Memory B cell (primary cell): ENCODE results near the gene VHLL.
"Not testable (repeated sequence)": the region's sequence is repeated elsewhere in the genome, so short reads cannot be mapped to it uniquely, and the experiment has no call there.

Experiments used
- ATAC-seq: fragments of 150-1000 bp; cut with Tn5 transposase; 2 replicates; pipeline ENCODE4 v1.10.0; 2021; ENCODE audit warnings: low read depth, mild to moderate bottlenecking, moderate library complexity
- DNase-seq, 2 donors: peaks; one replicate each; pipeline ENCODE4 v3.0.0; 2022; ENCODE audit warnings: low spot score in 2 of 2
- H3K27ac Mint-ChIP-seq: one replicate; pipeline ENCODE4 v1.8.0; 2022; ENCODE audit warnings: mild to moderate bottlenecking, moderate library complexity, mixed read lengths
- H3K27me3 Mint-ChIP-seq: one replicate; pipeline ENCODE4 v1.8.0; 2022; ENCODE audit warnings: mixed read lengths
- H3K36me3 Mint-ChIP-seq: one replicate; pipeline ENCODE4 v1.8.0; 2022; ENCODE audit warnings: mild to moderate bottlenecking, mixed read lengths
- H3K4me1 Mint-ChIP-seq: one replicate; pipeline ENCODE4 v1.8.0; 2022; ENCODE audit warnings: mixed read lengths
- H3K4me3 Mint-ChIP-seq: one replicate; pipeline ENCODE4 v1.8.0; 2022; ENCODE audit warnings: mild to moderate bottlenecking, moderate library complexity, mixed read lengths
- H3K9me3 Mint-ChIP-seq: one replicate; pipeline ENCODE4 v1.8.0; 2022; ENCODE audit warnings: mixed read lengths

The VHLL gene

GRCh38 chr1:156298852-156299357 lies at the start of gene VHLL:
Gene VHLL (minus strand): TSS chr1:156299307. CDS start chr1:156299189, 118 bp downstream.
- Mint-ChIP-seq H3K9me3 (no peaks in the 10 kb centered on the region), H3K27ac (no peak within 1 kb of the TSS), H3K4me1 (peaks cover 9% of the 10 kb centered on the region), H3K27me3 (no peaks in the 10 kb centered on the region), H3K4me3 (no peak within 1 kb of the TSS), H3K36me3 (no peaks in the 10 kb centered on the region)
- no peak for ATAC-seq
- DNase-seq = no peak

DNA sequence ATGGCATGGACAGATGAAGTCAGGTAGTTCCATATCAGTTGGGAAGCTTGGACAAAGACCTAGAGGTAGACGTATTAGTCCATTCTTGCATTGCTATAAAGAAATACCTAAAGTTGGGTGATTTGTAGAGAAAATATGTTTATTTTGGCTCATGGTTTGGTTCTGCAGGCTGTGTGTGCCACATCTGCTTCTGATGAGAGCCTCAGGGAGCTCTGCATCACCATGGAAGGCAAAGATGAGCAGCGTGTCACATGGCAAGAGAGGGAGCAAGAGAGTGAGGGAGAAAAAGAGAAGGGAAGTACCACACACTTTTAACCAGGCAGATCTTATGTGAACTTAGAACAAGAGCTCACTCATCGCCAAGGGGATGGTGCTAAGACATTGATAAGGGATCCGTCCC lies 48.2 kb upstream of the VHLL start:
- Mint-ChIP-seq H3K27me3 (peaks cover 6% of the 10 kb centered on the region), H3K4me3 (no peak overlapping the region), H3K27ac (no peak overlapping the region), H3K4me1 (no peaks in the 10 kb centered on the region), H3K9me3 (no peaks in the 10 kb centered on the region), H3K36me3 (no peaks in the 10 kb centered on the region)
- ATAC-seq (no peak), DNase-seq (no peak)

DNA sequence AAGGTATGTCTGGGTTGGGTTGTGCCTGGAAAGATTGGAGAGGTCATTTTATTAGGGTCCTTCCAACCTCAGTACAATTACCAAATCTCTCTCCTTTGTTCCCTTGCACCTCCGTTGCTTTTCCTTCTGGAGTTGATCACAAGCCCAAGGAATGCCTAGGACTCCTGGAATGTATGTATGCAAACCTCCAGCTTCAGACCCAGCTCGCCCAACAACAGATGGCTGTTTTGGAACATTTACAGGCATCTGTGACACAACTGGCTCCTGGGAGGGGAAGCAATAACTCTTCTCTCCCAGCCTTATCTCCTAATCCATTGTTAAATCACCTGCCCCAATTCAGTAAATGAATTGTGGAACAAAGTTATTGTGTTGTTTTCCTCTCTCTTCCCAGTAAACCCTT lies 47.5 kb upstream of the VHLL start:
- Mint-ChIP-seq H3K36me3 (no peaks in the 10 kb centered on the region), H3K4me1 (no peaks in the 10 kb centered on the region), H3K9me3 (no peaks in the 10 kb centered on the region), H3K27me3 (peaks cover 6% of the 10 kb centered on the region), H3K4me3 (no peak overlapping the region), H3K27ac (no peak overlapping the region)
- ATAC-seq (no peak), DNase-seq (no peak)

- not testable (repeated sequence) for H3K4me1 Mint-ChIP-seq, DNase-seq, ATAC-seq, H3K9me3 Mint-ChIP-seq, H3K36me3 Mint-ChIP-seq, H3K27ac Mint-ChIP-seq, H3K4me3 Mint-ChIP-seq, H3K27me3 Mint-ChIP-seq
Measured at GRCh38 chr1:156346035-156346434, 46.9 kb upstream of the VHLL start.

GRCh38 chr1:156344409-156344808 lies 45.3 kb upstream of the VHLL start:
- no peak overlapping the region for H3K4me3 Mint-ChIP-seq
- H3K9me3 Mint-ChIP-seq = no peaks in the 10 kb centered on the region
- H3K27ac Mint-ChIP-seq = no peak overlapping the region
- no peaks in the 10 kb centered on the region for H3K36me3 Mint-ChIP-seq
- H3K4me1 Mint-ChIP-seq = no peaks in the 10 kb centered on the region
- no peak for ATAC-seq
- DNase-seq = no peak
- peaks cover 6% of the 10 kb centered on the region for H3K27me3 Mint-ChIP-seq

GRCh38 chr1:156342166-156342955 lies 43.3 kb upstream of the VHLL start:
- DNase-seq (no peak), ATAC-seq (no peak)
- Mint-ChIP-seq H3K9me3 (no peaks in the 10 kb centered on the region), H3K4me3 (no peak overlapping the region), H3K36me3 (no peaks in the 10 kb centered on the region), H3K4me1 (peaks cover 1% of the 10 kb centered on the region), H3K27ac (no peak overlapping the region), H3K27me3 (peaks cover 5% of the 10 kb centered on the region)

DNA sequence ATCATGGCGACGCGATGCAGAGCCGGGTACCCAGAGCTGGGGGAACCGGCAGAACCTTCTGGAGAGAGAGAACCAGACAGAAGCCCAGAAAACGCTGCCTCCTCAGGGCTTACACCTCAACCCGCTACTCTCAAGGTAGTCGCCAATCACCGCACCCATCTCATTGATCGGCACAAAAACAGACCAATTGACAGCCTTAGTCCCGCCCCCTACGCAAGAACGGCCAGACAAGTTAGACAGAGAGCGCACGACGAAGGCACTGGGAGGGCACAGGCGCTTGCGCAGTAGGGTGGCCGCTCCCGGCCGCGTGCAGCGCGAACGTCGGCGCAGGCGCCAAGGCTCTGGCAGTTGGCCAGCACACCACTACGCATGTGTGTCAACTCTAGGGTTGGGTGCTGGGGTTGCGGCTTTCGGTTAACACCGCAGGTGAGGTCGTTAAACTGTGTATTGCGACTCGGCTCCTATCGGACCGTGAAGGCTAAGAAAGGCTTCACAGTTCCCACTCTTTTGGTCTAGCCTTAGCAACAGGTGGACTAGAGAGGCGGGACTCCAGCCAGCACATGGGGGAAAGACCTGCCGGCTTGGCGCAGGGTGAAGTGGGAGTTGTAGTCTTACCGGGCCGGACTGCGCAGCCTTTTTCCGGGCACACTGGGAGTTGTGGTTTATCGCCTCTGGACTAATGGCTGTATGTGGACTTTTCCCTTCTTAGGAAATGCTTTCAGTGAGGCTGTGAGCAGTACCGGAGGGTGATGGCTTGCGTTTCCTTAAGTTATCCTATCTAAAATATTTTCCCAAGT lies 39.3 kb upstream of the VHLL start, which contains the start of the genes CCT3 and TSACC:
Gene CCT3, minus strand, starts transcription at position 113 of the 797 bp plus-strand sequence. Its CDS starts 108 bp downstream, at position 5.
Gene TSACC, plus strand, starts transcription at position 347 of the 797 bp plus-strand sequence. CDS start 1,232 bp downstream, outside the sequence.
- DNase-seq (peak; percentile 100), ATAC-seq (peak; percentile 90)
- Mint-ChIP-seq H3K9me3 (no peaks in the 10 kb centered on the region), H3K4me3 (peak within 1 kb of the TSS; percentile 99), H3K4me1 (peaks cover 18% of the 10 kb centered on the region), H3K27me3 (no peaks in the 10 kb centered on the region), H3K36me3 (peaks cover 3% of the 10 kb centered on the region), H3K27ac (peak within 1 kb of the TSS; percentile 89)

DNA sequence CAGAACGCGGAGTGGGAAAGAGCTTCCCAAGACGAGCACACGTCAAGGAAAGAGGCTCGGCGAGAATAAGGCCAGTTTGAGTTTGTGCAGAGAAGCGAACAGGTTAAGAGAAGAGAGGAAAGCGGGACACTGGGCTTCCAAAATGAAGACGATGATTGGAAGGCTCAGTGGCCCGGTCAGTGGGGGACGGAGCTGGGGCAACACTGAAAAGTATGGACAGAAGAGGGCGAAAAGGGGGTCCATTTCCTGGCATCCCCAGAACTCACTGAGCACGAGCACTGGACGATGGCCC lies 38.7 kb upstream of the VHLL start:
- no peak for DNase-seq

DNA sequence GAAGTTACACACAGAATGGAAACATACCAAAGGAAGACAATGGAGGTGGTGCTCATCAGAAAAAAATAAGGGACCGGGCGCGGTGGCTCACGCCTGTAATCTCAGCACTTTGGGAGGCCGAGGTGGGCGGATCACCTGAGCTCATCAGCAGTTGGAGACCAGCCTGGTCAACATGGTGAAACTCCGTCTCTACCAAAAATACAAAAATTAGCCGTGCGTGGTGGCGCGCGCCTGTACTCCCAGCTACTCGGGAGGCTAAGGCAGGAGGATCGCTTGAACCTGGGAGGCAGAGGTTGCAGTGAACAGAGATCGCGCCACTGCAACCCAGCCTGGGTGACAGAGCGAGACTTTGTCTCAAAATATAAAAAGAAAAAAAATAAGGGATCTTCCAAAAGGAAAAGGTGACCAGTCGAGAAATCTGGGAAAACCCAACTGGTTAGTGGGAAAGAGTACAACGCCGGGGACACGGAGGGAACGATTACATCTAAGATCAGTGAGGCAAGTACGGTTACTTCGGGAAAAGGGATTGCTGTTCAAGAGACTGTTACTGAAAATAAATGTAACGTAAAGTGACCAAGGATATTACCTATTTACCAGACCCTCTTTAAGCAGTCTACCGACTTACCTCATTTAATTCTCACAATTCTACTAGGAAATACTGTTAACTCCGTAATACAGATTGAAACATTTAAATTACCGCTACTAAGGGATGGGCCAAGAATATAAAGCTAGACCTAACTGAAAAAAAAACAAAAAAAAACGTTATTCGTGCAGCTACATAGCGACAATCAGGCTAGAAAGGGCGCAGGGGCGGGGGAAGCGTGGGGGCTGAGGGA lies 38.2 kb upstream of the VHLL start:
- peak overlapping the region; percentile 89 for H3K27ac Mint-ChIP-seq
- DNase-seq (no peak), ATAC-seq (no peak)
- H3K27me3 Mint-ChIP-seq = no peaks in the 10 kb centered on the region
- H3K4me1 Mint-ChIP-seq = peaks cover 18% of the 10 kb centered on the region
- H3K4me3 Mint-ChIP-seq = peak overlapping the region; percentile 99
- peaks cover 3% of the 10 kb centered on the region for H3K36me3 Mint-ChIP-seq
- H3K9me3 Mint-ChIP-seq = no peaks in the 10 kb centered on the region

More for the DNA sequence above, 38.7 kb upstream of the VHLL start:
- peak overlapping the region; percentile 99 for H3K4me3 Mint-ChIP-seq
- H3K27me3 Mint-ChIP-seq = no peaks in the 10 kb centered on the region
- H3K4me1 Mint-ChIP-seq = peaks cover 18% of the 10 kb centered on the region
- ATAC-seq = no peak
- H3K9me3 Mint-ChIP-seq = no peaks in the 10 kb centered on the region
- H3K36me3 Mint-ChIP-seq = peaks cover 3% of the 10 kb centered on the region
- peak overlapping the region; percentile 89 for H3K27ac Mint-ChIP-seq

GRCh38 chr1:156336242-156336641 lies 37.1 kb upstream of the VHLL start:
- Mint-ChIP-seq H3K27me3 (no peaks in the 10 kb centered on the region), H3K9me3 (no peaks in the 10 kb centered on the region), H3K4me1 (peaks cover 18% of the 10 kb centered on the region), H3K27ac (no peak overlapping the region), H3K4me3 (peak overlapping the region; percentile 59), H3K36me3 (peaks cover 5% of the 10 kb centered on the region)
- no peak for ATAC-seq
- DNase-seq = no peak

DNA sequence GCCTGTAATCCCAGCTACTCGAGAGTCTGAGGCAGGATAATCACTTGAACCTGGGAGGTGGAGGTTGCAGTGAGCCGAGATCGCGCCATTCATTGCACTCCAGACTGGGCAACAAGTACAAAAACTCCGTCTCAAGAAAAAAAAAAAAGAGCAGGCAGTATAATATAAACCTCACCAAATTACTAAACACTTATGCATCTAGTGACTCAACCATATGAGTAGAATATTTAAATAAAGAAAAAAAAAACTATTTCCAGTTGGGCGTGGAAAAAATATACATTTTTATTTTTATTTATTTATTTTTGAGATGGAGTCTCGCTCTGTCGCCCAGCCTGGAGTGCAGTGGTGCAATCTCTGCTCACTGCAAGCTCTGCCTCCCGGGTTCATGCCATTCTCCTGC lies 24.1 kb upstream of the VHLL start:
- not testable (repeated sequence) for DNase-seq, ATAC-seq, H3K27me3 Mint-ChIP-seq, H3K27ac Mint-ChIP-seq, H3K9me3 Mint-ChIP-seq, H3K4me3 Mint-ChIP-seq, H3K4me1 Mint-ChIP-seq
- peaks cover 16% of the 10 kb centered on the region for H3K36me3 Mint-ChIP-seq

- Mint-ChIP-seq H3K4me1 (no peaks in the 10 kb centered on the region), H3K27ac (no peak overlapping the region), H3K4me3 (no peak overlapping the region), H3K36me3 (peaks cover 20% of the 10 kb centered on the region), H3K27me3 (no peaks in the 10 kb centered on the region), H3K9me3 (no peaks in the 10 kb centered on the region)
- no peak for ATAC-seq
- DNase-seq = no peak
Measured at GRCh38 chr1:156320560-156320959, 21.5 kb upstream of the VHLL start.

GRCh38 chr1:156319664-156320063 lies 20.6 kb upstream of the VHLL start:
- no peaks in the 10 kb centered on the region for H3K4me1 Mint-ChIP-seq
- no peak overlapping the region for H3K4me3 Mint-ChIP-seq
- peaks cover 19% of the 10 kb centered on the region for H3K36me3 Mint-ChIP-seq
- no peak for ATAC-seq
- no peaks in the 10 kb centered on the region for H3K27me3 Mint-ChIP-seq
- no peak overlapping the region for H3K27ac Mint-ChIP-seq
- peak in 1 of 2 donors; percentile 21 for DNase-seq
- no peaks in the 10 kb centered on the region for H3K9me3 Mint-ChIP-seq
